Amniotic stem cell (primary cell): ENCODE data around the gene MEIS1.

Source experiments
- DNase-seq: peaks from one replicate; lab custom pipeline; 2025; lab: John Stamatoyannopoulos, UW

MEIS1 gene

DNA sequence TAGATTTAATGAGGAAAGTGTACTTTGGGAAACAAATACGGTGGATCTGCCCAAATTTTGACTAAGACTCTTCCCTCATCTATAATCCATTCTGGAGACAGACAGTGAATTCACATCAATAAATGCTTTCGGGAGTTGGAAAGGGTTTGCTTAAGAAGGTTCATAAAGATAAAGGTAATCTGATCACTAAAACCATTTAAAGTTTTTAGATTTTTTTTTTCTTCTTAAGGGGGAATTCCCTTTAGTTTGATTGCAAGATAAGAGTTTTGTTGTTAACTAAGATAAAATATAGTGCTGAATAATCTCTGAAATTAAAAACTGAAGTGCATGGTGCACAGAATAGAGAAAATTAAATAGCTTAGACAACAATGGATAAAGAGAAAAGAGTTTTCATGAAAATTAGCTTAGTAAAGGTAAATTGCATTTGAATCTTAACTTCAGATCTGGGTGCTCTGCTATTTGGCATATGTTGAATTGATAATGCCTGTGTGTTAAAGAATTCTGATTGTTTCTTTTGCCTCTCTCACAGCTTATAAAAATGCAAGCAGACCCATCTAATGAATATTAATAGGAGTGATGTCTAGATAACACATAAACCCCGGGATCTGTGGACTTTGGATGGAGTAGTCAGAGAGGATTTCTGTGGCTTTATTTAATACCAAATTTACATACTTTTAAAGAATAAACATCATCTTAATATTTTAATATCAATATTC lies 100.8 kb downstream of the MEIS1 start:
- no peak for DNase-seq

DNA sequence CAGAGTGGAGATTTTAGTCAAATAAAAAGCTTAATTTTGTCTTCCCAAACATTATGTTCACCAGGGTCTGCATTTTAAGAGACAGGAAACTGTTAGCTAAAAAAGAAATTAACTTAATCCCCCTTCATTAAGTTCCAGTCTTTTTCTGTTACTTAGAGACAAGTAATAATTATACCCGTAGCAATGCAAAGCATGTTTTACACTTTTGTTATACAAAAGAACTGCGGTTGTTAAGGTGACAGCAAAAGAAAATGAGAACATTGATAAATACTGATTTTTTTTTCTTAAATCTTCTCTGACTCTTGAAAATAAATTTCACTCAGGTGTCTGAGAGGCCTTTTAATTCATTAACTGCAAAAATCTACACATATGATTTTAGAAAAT lies 101.4 kb downstream of the MEIS1 start:
- DNase-seq: no peak

GRCh38 chr2:66536997-66537396 lies 102.1 kb downstream of the MEIS1 start:
- DNase-seq: no peak

DNA sequence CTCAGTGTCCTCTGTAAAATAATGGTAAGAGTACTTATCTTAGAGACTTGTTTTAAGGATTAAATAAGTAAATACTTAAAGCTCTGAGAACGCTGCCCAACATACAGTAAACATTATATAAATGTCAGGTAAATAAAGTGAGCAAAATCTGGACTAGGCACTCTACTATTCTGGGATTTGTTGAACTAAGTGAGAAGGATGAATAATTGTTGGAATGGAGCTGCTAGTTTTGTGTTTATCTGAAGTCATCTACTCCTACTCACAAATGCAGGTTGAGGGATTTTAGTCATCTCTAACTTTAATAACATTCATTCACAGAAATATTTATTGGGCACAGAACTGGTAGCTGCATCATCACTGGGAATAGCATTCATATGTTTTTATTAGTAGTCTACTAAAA lies 103.4 kb downstream of the MEIS1 start:
- no peak for DNase-seq

DNA sequence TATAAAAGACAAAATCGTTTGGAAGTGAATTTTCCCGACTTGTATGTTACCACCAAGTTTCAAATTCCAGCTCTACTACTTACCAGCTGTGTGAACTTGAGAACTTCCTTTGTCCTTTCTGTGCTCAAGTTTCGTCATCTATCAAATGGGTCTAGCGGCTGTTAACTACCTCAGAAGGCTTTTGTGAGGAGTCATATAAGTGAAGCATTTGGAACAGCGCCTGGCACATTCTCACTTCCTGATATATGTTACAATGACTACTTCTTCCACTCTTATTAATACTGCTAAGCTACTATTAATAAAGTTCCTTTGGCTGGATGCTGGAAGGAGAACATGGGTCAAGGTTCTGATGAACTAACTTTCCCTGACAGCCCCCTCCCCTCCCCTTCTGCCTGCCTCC lies 104.5 kb downstream of the MEIS1 start:
- DNase-seq: no peak

DNA sequence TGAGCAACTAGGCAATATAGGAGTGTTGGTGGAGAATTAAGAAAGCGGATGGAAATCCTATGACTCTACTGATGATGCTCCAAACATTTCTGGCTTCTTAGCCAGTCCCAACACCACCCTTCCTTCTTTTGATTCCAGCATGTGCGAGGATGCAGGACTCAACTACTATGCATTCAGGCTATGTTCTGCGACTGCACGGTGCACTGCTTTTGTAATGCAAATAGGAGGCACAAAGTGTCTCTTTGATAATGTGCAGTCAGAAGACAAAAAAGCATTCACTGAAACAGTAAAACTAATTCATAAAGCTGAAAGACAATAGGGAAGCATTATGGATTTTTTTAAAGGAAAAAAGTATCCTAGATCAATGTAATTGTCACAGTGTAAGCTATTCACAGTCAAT lies 106.7 kb downstream of the MEIS1 start:
- no peak for DNase-seq

GRCh38 chr2:66543257-66543767 lies 108.4 kb downstream of the MEIS1 start:
- no peak for DNase-seq

DNA sequence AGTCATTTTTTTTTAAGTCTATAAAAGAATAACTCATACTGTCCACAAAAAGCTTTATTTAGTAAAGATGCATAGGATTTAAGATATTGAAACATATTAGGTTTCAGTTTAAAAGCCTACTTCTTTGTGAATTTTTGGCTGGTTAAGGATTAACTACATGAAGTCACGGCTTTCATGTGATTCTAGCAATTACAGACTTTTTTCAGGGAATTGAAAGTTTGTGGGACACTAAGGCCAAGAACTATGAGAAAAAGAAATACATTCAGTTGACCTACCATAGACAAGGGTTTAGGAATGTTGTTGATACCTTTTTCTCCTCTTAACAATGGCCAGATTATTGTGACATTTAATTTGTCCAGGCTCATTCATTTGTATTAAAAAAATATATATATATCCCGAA lies 109.3 kb downstream of the MEIS1 start:
- DNase-seq: no peak

DNA sequence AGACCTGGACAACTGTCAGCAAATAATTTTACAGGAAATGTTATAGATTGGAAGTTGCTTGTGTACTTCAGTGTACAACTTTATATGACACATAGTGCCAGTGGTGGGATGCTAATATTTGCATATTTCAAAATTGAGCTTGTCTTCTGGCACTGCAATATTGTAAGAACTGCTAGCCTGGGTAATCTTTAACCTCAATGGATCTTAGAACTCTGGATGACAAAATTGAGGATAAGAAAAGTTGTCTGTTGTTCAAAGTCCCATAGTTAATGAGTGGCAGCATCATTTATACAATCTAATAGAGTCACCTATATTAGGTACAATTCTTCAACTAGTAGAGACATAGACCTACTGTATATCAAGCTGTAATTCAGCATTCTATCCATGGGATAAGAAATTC lies 110.3 kb downstream of the MEIS1 start:
- no peak for DNase-seq

DNA sequence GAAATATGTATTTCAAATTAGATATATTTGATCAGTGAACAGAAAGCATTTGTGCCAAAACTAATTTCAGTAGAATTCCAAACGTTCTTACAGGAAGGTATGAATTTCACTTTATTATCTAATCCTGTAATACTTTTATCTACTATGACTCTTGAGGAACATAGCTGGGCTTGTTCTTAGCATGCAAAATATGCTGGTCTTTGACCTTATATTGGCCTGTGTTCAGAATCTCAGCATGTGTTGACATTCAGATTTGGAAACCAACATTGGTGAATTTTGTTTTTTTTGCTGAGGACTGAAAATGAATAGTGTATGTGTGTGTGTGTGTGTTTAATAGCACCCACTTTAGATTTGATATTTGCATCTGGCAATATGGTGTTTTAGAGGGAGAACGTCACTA lies 112.2 kb downstream of the MEIS1 start:
- DNase-seq: no peak

- no peak for DNase-seq
Observed at GRCh38 chr2:66547887-66548286, 113.0 kb downstream of the MEIS1 start.

GRCh38 chr2:66548422-66548821 lies 113.5 kb downstream of the MEIS1 start:
- DNase-seq: no peak

- DNase-seq: no peak
Observed at GRCh38 chr2:66550826-66551225, 115.9 kb downstream of the MEIS1 start.

- no peak for DNase-seq
Observed at GRCh38 chr2:66553370-66553769, 118.4 kb downstream of the MEIS1 start.

DNA sequence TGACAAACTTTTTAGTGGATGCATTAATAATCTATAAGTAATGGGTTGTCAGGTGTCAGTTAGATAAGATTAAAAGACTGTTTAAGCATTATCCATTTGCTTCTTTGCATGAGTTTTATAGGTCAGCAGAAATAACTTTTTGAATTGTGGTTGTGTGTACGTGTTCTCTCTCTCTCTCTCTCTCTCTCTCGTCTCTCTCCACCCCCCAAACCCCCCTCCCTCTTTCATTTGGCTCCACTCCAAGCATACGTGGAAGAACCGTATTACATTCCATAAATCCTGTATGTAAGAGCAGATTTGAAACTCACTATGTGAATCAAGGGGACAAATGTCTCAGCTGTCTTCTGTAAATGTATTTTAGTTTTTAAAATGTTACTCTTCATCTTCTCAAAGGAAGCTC lies 120.2 kb downstream of the MEIS1 start:
- DNase-seq: no peak

DNA sequence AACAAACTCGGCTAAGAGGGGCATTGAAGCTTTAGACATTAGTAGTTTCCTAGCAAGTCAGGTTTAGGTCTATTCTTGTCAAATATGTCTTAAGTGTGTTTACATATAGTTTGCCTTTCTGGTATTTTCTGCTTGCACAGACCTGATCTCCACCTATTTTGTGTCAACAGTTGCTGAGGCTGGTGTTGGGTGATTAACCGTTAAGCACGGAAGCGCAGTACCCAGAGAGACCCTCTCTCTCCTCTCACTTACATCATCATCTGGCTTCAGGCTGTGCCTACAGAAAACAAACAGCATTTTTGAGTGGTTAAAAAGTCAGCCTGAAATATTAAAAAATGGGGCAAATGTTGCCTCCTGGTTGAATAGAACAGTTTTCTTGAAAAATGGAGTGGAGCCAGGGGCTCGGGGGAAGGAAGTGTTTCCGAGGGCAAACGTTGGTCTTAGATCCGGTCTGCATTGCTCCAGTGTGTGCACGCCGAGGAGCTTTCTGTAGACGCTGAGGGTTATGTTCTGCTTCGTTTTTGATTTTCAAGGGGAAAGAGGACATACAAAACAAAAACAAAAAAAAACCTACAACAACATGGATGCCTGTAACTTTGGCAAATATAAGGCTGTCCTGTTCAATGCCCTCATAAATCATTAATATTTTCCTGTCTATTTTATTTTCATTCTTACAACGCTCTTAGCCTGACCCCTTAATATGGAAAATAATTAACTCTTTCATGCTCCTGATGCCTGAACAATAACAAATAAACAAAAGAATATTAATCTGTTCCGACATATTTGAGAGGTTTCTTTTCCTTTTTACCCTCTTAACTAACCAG lies 120.8 kb downstream of the MEIS1 start:
- no peak for DNase-seq

GRCh38 chr2:66559672-66560071 lies 124.7 kb downstream of the MEIS1 start:
- no peak for DNase-seq

- no peak for DNase-seq
Observed at GRCh38 chr2:66560683-66561082, 125.8 kb downstream of the MEIS1 start.

DNA sequence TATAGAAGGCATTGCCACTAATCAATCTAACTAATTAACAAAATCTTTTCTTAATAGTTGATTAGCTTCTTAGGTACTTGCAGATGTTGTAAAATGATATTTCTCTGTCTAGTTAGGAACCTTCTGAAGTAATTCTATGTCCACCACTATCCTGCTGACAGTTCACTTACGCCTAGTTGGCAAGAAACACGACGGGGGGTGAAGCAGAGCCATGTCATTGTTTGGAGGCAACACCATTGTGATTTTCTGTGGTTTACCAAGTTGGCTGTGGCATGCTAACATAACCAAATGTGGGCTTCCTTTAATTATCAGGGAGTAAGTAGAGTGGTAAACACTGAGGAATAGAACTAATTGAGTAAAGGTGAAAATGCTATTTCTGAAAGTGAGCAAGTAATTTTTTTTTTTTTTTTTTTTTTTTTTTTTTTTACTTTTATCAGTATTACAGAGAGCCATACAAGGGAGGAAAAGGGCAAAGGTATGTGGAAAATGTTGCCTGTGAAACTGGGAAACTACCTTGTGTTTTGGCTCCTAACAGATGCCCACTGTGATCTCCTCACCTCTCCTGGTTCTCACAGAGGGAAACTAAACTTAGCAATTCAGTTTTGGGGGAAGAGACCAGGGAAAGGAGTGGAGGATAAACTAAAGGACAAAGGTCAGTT lies 126.8 kb downstream of the MEIS1 start:
- DNase-seq: no peak

GRCh38 chr2:66562304-66562685 lies 127.4 kb downstream of the MEIS1 start:
- DNase-seq: no peak

DNA sequence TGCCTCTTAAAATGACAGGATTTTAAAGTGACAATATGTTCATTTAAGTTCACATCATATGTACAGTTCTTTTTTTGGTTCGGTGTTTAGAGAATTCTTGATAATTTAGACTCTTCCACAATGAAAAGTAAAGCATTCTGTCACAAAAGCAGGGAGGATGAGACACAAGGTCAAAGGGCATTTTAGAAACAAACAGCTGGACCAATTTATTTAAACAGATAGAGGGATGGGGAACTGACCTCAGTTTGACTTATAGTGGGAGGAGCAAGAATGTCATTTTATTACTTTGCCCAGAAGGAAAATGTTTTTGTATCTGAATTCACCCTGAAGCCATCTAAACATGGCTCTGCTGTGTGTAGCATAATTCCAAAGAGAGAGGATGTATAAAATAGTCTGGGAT lies 128.5 kb downstream of the MEIS1 start:
- no peak for DNase-seq

DNA sequence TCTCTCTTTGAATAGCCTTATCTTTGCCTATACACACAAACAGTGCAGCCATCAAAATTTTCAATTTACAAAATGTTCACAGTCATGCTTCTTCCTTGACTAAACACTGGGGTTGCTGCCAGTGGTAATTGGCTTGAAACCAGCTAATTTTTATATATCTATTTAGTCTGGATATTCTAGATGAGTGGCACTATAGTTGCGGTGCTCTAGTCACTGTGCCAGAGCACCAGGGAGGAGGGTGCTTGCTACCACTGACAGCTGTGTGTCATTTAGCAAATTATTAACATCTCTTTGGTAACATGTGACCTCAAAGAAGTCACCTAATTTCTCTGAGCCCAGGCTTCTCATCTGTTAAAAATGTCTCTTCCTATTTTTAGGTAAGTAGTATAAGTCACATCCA lies 130.4 kb downstream of the MEIS1 start:
- no peak for DNase-seq
